Transverse colon (tissue), 3 donors: ENCODE measurements around the gene PLEKHG4.

Source experiments
- CTCF ChIP-seq, 5 experiments: fragments of 200-600 bp in 3 of 5; fragments of 450-650 bp in 2 of 5; sonication (generic) in 3 of 5; IDR thresholded peaks; 1 replicate in 2 of 5; 2 replicates in 3 of 5; pipeline ENCODE4 v1.5.1; 2016 to 2017; ENCODE audit warnings: antibody characterized with exemption in 5 of 5, inconsistent platforms in 3 of 5, mild to moderate bottlenecking in 2 of 5, moderate library complexity in 1 of 5
- POLR2A ChIP-seq: fragments of 450-650 bp; IDR thresholded peaks from one replicate; pipeline ENCODE4 v1.6.1; 2016; ENCODE audit warnings: antibody characterized with exemption, mild to moderate bottlenecking, moderate library complexity

- TF ChIP-seq CTCF (IDR thresholded peaks at IDR 0.05) (no peak), POLR2A (no peak)
Measured at GRCh38 chr16:67244387-67245185, 34.7 kb upstream of the PLEKHG4 start.
